Upper lobe of right lung (tissue), 1 donor: ENCODE measurements around the gene TCF7L1. TPM values are rescaled to one million over a fixed set of nuclear protein-coding genes. Genes with fewer than 3 reads are reported as not detected.

Experiments
- ATAC-seq: fragments of 200-7000 bp; cut with Tn5 transposase; one replicate; pipeline ENCODE4 v1.9.1; 2020; ENCODE audit warnings: mild to moderate bottlenecking, moderate library complexity
- DNase-seq: peaks from one replicate; pipeline ENCODE4 v3.0.0-alpha.2; 2020
- H3K27ac ChIP-seq: fragments of 200-600 bp; one replicate; pipeline ENCODE4 v1.8.0; 2022
- H3K27me3 ChIP-seq: fragments of 200-600 bp; one replicate; pipeline ENCODE4 v1.8.0; 2022; ENCODE audit warnings: mild to moderate bottlenecking
- H3K36me3 ChIP-seq: fragments of 200-600 bp; one replicate; pipeline ENCODE4 v1.8.0; 2022
- H3K4me1 ChIP-seq: fragments of 200-600 bp; one replicate; pipeline ENCODE4 v1.8.0; 2022
- H3K4me3 ChIP-seq: fragments of 200-600 bp; one replicate; pipeline ENCODE4 v1.8.0; 2022; ENCODE audit warnings: mild to moderate bottlenecking
- H3K9me3 ChIP-seq: fragments of 200-600 bp; one replicate; pipeline ENCODE4 v1.8.0; 2022
- intact Hi-C: fragments of 100-400 bp; cut with DNase I; formaldehyde crosslinking; loops from one replicate; pipeline ENCODE4 v1.11.0; 2022
- total RNA-seq: library from RNA; stranded (reverse); fragmentation: NEBNext Ultra II Directional; extraction: Animal tissue kit (Norgen Biotek cat#: 25700); gene quantifications from one replicate; pipeline ENCODE4 v1.2.1, GENCODE V29; 2021
- TF ChIP-seq, protein P1 (sequence below): fragments of 200-600 bp; IDR thresholded peaks from one replicate; pipeline ENCODE4 v1.8.0; 2022; ENCODE audit warnings: antibody characterized with exemption
- donor health status: DM: no; HTN: yes; CAD: no; lungs with severe emphysema.

TCF7L1 gene
- total RNA-seq, 1 donor from 2014 or later: 21.1 TPM

- H3K9me3 ChIP-seq: no peaks in the 10 kb centered on the region
- H3K27me3 ChIP-seq: no peaks in the 10 kb centered on the region
- H3K4me1 ChIP-seq: peaks cover 73% of the 10 kb centered on the region
- TF ChIP-seq, protein P1, sequence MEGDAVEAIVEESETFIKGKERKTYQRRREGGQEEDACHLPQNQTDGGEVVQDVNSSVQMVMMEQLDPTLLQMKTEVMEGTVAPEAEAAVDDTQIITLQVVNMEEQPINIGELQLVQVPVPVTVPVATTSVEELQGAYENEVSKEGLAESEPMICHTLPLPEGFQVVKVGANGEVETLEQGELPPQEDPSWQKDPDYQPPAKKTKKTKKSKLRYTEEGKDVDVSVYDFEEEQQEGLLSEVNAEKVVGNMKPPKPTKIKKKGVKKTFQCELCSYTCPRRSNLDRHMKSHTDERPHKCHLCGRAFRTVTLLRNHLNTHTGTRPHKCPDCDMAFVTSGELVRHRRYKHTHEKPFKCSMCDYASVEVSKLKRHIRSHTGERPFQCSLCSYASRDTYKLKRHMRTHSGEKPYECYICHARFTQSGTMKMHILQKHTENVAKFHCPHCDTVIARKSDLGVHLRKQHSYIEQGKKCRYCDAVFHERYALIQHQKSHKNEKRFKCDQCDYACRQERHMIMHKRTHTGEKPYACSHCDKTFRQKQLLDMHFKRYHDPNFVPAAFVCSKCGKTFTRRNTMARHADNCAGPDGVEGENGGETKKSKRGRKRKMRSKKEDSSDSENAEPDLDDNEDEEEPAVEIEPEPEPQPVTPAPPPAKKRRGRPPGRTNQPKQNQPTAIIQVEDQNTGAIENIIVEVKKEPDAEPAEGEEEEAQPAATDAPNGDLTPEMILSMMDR: no peak
- DNase-seq (peak; percentile 79), ATAC-seq (peak; percentile 60)
- intact Hi-C loops: no loop called here
- no peak overlapping the region for H3K4me3 ChIP-seq
- no peaks in the 10 kb centered on the region for H3K36me3 ChIP-seq
- H3K27ac ChIP-seq: no peak overlapping the region
These were observed 25.5 kb downstream of the TCF7L1 start for GRCh38 chr2:85158559-85159273.

GRCh38 chr2:85159589-85159988 lies 26.4 kb downstream of the TCF7L1 start:
- TF ChIP-seq, protein P1: no peak
- peak overlapping the region; percentile 8 for H3K27ac ChIP-seq
- H3K36me3 ChIP-seq: no peaks in the 10 kb centered on the region
- no peaks in the 10 kb centered on the region for H3K9me3 ChIP-seq
- no peaks in the 10 kb centered on the region for H3K27me3 ChIP-seq
- DNase-seq (no peak), ATAC-seq (no peak)
- H3K4me1 ChIP-seq: peaks cover 69% of the 10 kb centered on the region
- H3K4me3 ChIP-seq: no peak overlapping the region
- intact Hi-C loops: no loop called here

DNA sequence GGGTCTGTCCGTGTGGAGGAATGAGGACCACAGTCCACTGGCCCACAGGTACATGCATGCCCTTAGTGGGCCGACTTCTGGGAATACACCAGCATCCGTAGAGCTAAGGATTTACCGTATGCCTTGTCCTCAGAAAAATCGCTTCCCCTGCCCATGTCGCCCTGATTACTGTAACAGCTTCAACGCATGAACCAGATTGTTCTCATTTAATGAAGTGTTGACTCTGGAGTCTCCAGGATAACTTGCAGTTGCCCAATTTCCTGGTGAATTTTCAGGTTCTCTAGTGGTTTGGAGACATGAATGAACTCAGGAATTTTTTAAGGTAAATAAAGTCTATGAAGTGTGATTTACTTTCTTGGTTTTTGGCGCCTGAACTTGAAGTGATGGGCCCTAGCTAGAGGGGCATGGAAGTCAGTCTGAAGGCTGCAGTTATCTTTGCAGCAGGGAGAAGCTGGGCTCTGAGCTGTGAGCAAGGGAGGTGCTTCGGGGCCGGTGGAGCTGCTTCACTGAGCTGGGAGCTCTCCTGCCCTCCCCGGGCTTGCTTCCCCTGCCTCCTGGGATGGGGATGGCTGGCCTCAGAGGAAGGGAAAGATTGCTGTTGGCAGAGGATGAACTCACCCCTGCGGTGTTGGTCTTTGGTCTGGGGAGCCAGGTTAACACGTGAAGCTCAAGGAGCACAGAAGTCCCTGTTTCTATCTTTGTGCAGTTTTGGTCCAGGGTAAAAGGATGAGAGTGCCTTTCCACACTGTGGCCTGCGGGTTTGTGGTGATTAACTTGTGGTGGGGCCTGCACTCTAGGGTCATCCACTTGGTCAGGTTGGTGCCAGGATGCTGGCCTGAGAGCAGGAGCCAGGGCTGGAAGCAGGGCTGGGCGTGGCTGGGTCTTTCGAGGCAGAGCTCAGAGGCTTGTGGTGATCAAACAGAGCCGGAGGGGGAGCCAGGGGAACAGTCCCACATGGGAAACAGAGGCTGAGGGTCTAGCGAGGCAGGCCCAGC lies 28.1 kb downstream of the TCF7L1 start:
- peak; percentile 52 for ATAC-seq
- Histone ChIP-seq H3K4me1 (peaks cover 72% of the 10 kb centered on the region), H3K36me3 (no peaks in the 10 kb centered on the region), H3K27ac (no peak overlapping the region), H3K9me3 (no peaks in the 10 kb centered on the region), H3K27me3 (no peaks in the 10 kb centered on the region), H3K4me3 (no peak overlapping the region)
- TF ChIP-seq, protein P1: no peak
- DNase-seq: no peak
- intact Hi-C loops: no loop called here

- TF ChIP-seq, protein P1: no peak
- ATAC-seq (no peak), DNase-seq (no peak)
- no peak overlapping the region for H3K4me3 ChIP-seq
- no peaks in the 10 kb centered on the region for H3K36me3 ChIP-seq
- peaks cover 60% of the 10 kb centered on the region for H3K4me1 ChIP-seq
- H3K27me3 ChIP-seq: no peaks in the 10 kb centered on the region
- H3K27ac ChIP-seq: no peak overlapping the region
- intact Hi-C loops: no loop called here
- no peaks in the 10 kb centered on the region for H3K9me3 ChIP-seq
These were observed 29.6 kb downstream of the TCF7L1 start for GRCh38 chr2:85162746-85163301.

DNA sequence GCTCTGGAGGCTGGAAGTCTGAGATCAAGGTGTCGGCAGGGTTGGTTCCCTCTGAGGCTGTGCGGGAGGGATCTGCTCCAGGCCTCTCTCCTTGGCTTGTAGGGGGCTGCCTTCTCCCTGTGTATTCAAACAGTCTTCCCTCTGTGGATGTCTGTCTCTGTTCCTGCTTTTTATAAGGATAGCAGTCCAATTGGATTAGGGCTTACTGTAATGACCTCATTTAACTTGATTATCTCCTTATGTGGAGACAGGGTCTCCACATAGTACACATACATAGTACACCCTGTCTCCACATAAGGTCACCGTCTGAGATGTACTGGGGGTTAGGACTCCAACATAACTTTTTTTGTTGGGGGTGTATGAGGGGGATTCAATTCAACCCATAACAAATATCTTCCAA lies 30.5 kb downstream of the TCF7L1 start:
- intact Hi-C loops: no loop called here
- Histone ChIP-seq H3K36me3 (no peaks in the 10 kb centered on the region), H3K4me3 (no peak overlapping the region), H3K27me3 (no peaks in the 10 kb centered on the region), H3K4me1 (peaks cover 57% of the 10 kb centered on the region), H3K9me3 (no peaks in the 10 kb centered on the region), H3K27ac (no peak overlapping the region)
- DNase-seq (no peak), ATAC-seq (no peak)
- TF ChIP-seq, protein P1: no peak
